BLaER1 treated with 17β-estradiol and CSF1 and Interleukin-3, amounts not matched to agents 10 nM and 100 nM (cell line): ENCODE measurements around the gene AGPAT1.

ENCODE experiments used
- H3K27ac ChIP-seq, 11 experiments: shearing (Covaris generic); formaldehyde crosslinking; 2 replicates each; pipeline ENCODE4 v1.8.1; 2022
- H3K27me3 ChIP-seq, 11 experiments: shearing (Covaris generic); formaldehyde crosslinking; 2 replicates each; pipeline ENCODE4 v1.8.1; 2022
- H3K36me3 ChIP-seq, 11 experiments: shearing (Covaris generic); formaldehyde crosslinking; 2 replicates each; pipeline ENCODE4 v1.8.1; 2022
- H3K4me1 ChIP-seq, 10 experiments: shearing (Covaris generic); formaldehyde crosslinking; 2 replicates each; pipeline ENCODE4 v1.8.1; 2022
- H3K4me2 ChIP-seq, 11 experiments: shearing (Covaris generic); formaldehyde crosslinking; 2 replicates each; pipeline ENCODE4 v1.8.1; 2022
- H3K4me3 ChIP-seq, 10 experiments: shearing (Covaris generic); formaldehyde crosslinking; 2 replicates each; pipeline ENCODE4 v1.8.1; 2022
- H3K9ac ChIP-seq, 11 experiments: shearing (Covaris generic); formaldehyde crosslinking; 2 replicates each; pipeline ENCODE4 v1.8.1; 2022
- H3K9me3 ChIP-seq, 11 experiments: shearing (Covaris generic); formaldehyde crosslinking; replicated peaks in 1 of 11; 2 replicates each; pipeline ENCODE4 v1.8.1; 2022
- H4K20me1 ChIP-seq, 11 experiments: shearing (Covaris generic); formaldehyde crosslinking; 2 replicates each; pipeline ENCODE4 v1.8.1; 2022
- Cebpa-rat ChIP-seq, 11 experiments: shearing (Covaris generic); IDR thresholded peaks; 2 replicates each; pipeline ENCODE4 v1.8.1; 2022

AGPAT1 gene

GRCh38 chr6:32183483-32184083, 7.7 kb upstream of the AGPAT1 start:
- no peak overlapping the region for H3K4me3 ChIP-seq
- no peaks in the 10 kb centered on the region for H3K9me3 ChIP-seq
- no peaks in the 10 kb centered on the region for H3K27me3 ChIP-seq
- peak overlapping the region in 10 of 11 experiments; percentile 5 to 66 (median 36); a peak in 12 of 22 replicates for H3K9ac ChIP-seq
- peaks cover 66 to 81% (median 75%) of the 10 kb centered on the region in 11 experiments for H3K36me3 ChIP-seq
- H3K27ac ChIP-seq = peak overlapping the region in 4 of 11 experiments; percentile 12 to 37 (median 22); a peak in 5 of 22 replicates
- peaks cover 42 to 87% (median 65%) of the 10 kb centered on the region in 10 experiments for H3K4me1 ChIP-seq
- H3K4me2 ChIP-seq = peak overlapping the region in 1 of 11 experiments; percentile 26; a peak in 1 of 22 replicates
- peaks cover 0 to 37% (median 7%) of the 10 kb centered on the region in 11 experiments; a peak in 9 of 22 replicates for H4K20me1 ChIP-seq
- no peak for TF ChIP-seq Cebpa-rat (IDR thresholded peaks at IDR 0.05)

- Histone ChIP-seq H3K4me1 (peaks cover 37 to 82% (median 60%) of the 10 kb centered on the region in 10 experiments), H3K4me2 (peak overlapping the region in 3 of 11 experiments; percentile 20 to 95 (median 46); a peak in 5 of 22 replicates), H3K9me3 (no peaks in the 10 kb centered on the region), H3K4me3 (no peak overlapping the region), H4K20me1 (peaks cover 0 to 33% (median 7%) of the 10 kb centered on the region in 11 experiments; a peak in 9 of 22 replicates), H3K9ac (peak overlapping the region in 10 of 11 experiments; percentile 7 to 66 (median 36); a peak in 16 of 22 replicates), H3K27me3 (no peaks in the 10 kb centered on the region), H3K27ac (peak overlapping the region in 5 of 11 experiments; percentile 12 to 38 (median 37); a peak in 6 of 22 replicates), H3K36me3 (peaks cover 62 to 76% (median 71%) of the 10 kb centered on the region in 11 experiments)
- no peak for TF ChIP-seq Cebpa-rat (IDR thresholded peaks at IDR 0.05)
Observed at GRCh38 chr6:32183030-32183429, 7.1 kb upstream of the AGPAT1 start.

GRCh38 chr6:32182555-32182981, 6.7 kb upstream of the AGPAT1 start:
- Histone ChIP-seq H3K9ac (peak overlapping the region; percentile 7 to 66 (median 37); a peak in 17 of 22 replicates), H3K9me3 (no peaks in the 10 kb centered on the region), H3K27me3 (no peaks in the 10 kb centered on the region), H3K27ac (peak overlapping the region in 7 of 11 experiments; percentile 21 to 43 (median 37); a peak in 10 of 22 replicates), H3K36me3 (peaks cover 57 to 72% (median 67%) of the 10 kb centered on the region in 11 experiments), H3K4me2 (peak overlapping the region in 5 of 11 experiments; percentile 2 to 95 (median 46); a peak in 6 of 22 replicates), H3K4me3 (no peak overlapping the region), H3K4me1 (peaks cover 32 to 77% (median 55%) of the 10 kb centered on the region in 10 experiments), H4K20me1 (peaks cover 0 to 28% (median 7%) of the 10 kb centered on the region in 11 experiments; a peak in 9 of 22 replicates)
- TF ChIP-seq Cebpa-rat (IDR thresholded peaks at IDR 0.05) = no peak

- no peaks in the 10 kb centered on the region for H3K27me3 ChIP-seq
- no peak for TF ChIP-seq Cebpa-rat (IDR thresholded peaks at IDR 0.05)
- H3K4me2 ChIP-seq = peak overlapping the region in 5 of 11 experiments; percentile 2 to 95 (median 46); a peak in 6 of 22 replicates
- H3K4me1 ChIP-seq = peaks cover 31 to 75% (median 55%) of the 10 kb centered on the region in 10 experiments
- peaks cover 52 to 66% (median 61%) of the 10 kb centered on the region in 11 experiments for H3K36me3 ChIP-seq
- H3K4me3 ChIP-seq = no peak overlapping the region
- H3K9ac ChIP-seq = peak overlapping the region; percentile 7 to 66 (median 37); a peak in 16 of 22 replicates
- H3K9me3 ChIP-seq = no peaks in the 10 kb centered on the region
- peak overlapping the region in 7 of 11 experiments; percentile 21 to 43 (median 37); a peak in 10 of 22 replicates for H3K27ac ChIP-seq
- H4K20me1 ChIP-seq = peaks cover 0 to 24% (median 5%) of the 10 kb centered on the region in 11 experiments; a peak in 9 of 22 replicates
Observed at GRCh38 chr6:32181915-32182529, 6.1 kb upstream of the AGPAT1 start.

- H3K36me3 ChIP-seq = peaks cover 44 to 58% (median 53%) of the 10 kb centered on the region in 11 experiments
- H3K9ac ChIP-seq = peak overlapping the region in 5 of 11 experiments; percentile 1 to 43 (median 13); a peak in 3 of 22 replicates
- H3K4me3 ChIP-seq = no peak overlapping the region
- H3K9me3 ChIP-seq = no peaks in the 10 kb centered on the region
- no peaks in the 10 kb centered on the region for H3K27me3 ChIP-seq
- no peak for TF ChIP-seq Cebpa-rat (IDR thresholded peaks at IDR 0.05)
- H3K4me2 ChIP-seq = peak overlapping the region in 5 of 11 experiments; percentile 46 to 95 (median 92); a peak in 5 of 22 replicates
- peak overlapping the region in 1 of 11 experiments; percentile 4; a peak in 1 of 22 replicates for H3K27ac ChIP-seq
- peaks cover 0 to 18% (median 0%) of the 10 kb centered on the region in 11 experiments; a peak in 6 of 22 replicates for H4K20me1 ChIP-seq
- H3K4me1 ChIP-seq = peaks cover 31 to 75% (median 55%) of the 10 kb centered on the region in 10 experiments
Observed at GRCh38 chr6:32181148-32181702, 5.3 kb upstream of the AGPAT1 start.

- Histone ChIP-seq H4K20me1 (peaks cover 0 to 18% (median 0%) of the 10 kb centered on the region in 11 experiments; a peak in 6 of 22 replicates), H3K36me3 (peaks cover 39 to 53% (median 49%) of the 10 kb centered on the region in 11 experiments), H3K27ac (peak overlapping the region in 7 of 11 experiments; percentile 1 to 93 (median 86); a peak in 4 of 22 replicates), H3K9me3 (no peaks in the 10 kb centered on the region), H3K4me1 (peaks cover 38 to 78% (median 60%) of the 10 kb centered on the region in 10 experiments), H3K4me2 (peak overlapping the region; percentile 88 to 99 (median 95)), H3K4me3 (peak overlapping the region; percentile 73 to 90 (median 80); a peak in 15 of 20 replicates), H3K27me3 (no peaks in the 10 kb centered on the region), H3K9ac (peak overlapping the region in 9 of 11 experiments; percentile 80 to 90 (median 86); a peak in 9 of 22 replicates)
- no peak for TF ChIP-seq Cebpa-rat (IDR thresholded peaks at IDR 0.05)
Observed at GRCh38 chr6:32179766-32180405, 4.0 kb upstream of the AGPAT1 start.

- no peaks in the 10 kb centered on the region for H3K27me3 ChIP-seq
- peak overlapping the region; percentile 80 to 90 (median 84) for H3K9ac ChIP-seq
- peak overlapping the region; percentile 56 to 94 (median 89); a peak in 21 of 22 replicates for H3K27ac ChIP-seq
- peaks cover 32 to 46% (median 42%) of the 10 kb centered on the region in 11 experiments for H3K36me3 ChIP-seq
- H4K20me1 ChIP-seq = peaks cover 0 to 11% (median 0%) of the 10 kb centered on the region in 11 experiments; a peak in 5 of 22 replicates
- TF ChIP-seq Cebpa-rat (IDR thresholded peaks at IDR 0.05) = no peak
- H3K4me2 ChIP-seq = peak overlapping the region; percentile 88 to 99 (median 95)
- H3K4me1 ChIP-seq = peaks cover 48 to 82% (median 70%) of the 10 kb centered on the region in 10 experiments
- peak overlapping the region; percentile 73 to 90 (median 80) for H3K4me3 ChIP-seq
- H3K9me3 ChIP-seq = no peaks in the 10 kb centered on the region
Observed at GRCh38 chr6:32178547-32179440, 2.9 kb upstream of the AGPAT1 start.
